NCI-H1048 (cell line): ENCODE data around the gene CEACAM16.
A peak's percentile ranks its signal among the peaks of the same experiment; 100 is the strongest.
"Not testable (repeated sequence)": the region's sequence is repeated elsewhere in the genome, so short reads cannot be mapped to it uniquely, and the experiment has no call there.

Source experiments
- DNase-seq: peaks from one replicate; lab custom pipeline; 2025; lab: John Stamatoyannopoulos, UW

The CEACAM16 gene, protein sequence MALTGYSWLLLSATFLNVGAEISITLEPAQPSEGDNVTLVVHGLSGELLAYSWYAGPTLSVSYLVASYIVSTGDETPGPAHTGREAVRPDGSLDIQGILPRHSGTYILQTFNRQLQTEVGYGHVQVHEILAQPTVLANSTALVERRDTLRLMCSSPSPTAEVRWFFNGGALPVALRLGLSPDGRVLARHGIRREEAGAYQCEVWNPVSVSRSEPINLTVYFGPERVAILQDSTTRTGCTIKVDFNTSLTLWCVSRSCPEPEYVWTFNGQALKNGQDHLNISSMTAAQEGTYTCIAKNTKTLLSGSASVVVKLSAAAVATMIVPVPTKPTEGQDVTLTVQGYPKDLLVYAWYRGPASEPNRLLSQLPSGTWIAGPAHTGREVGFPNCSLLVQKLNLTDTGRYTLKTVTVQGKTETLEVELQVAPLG

DNA sequence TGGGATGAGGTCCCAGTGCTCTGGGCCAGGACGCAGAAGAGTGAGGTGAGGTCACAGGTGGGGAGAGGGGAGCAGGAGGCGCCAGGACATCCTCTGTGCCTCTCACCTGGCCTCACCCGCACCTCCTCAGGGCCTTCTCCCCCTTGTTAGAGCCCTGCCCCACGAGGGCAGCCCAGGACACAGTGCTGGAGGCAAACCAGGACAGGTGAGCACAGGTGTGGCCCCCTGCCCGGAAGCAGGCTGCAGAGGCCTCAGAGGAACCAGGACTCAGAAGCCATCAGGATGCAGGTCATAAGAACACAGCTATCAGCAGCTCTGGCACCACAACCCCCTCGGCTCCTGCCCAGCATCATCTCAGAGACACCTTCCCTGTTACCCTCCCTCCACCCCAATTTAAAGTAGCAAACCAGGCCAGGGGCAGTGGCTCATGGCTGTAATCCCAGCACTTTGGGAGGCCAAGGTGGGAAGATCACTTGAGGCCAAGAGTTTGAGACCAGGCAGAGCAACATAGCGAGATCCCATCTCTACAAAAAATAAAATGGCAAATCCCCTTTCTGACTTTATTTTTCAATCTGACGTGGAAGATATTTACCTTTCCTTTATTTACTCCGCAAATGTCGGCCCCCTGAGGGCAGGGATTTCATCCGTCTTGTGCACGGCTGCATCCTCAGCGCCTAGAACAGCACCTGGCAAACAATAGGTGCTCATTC, at the start of gene CEACAM16:
Gene CEACAM16, plus strand, starts transcription at position 660 of the 710 bp plus-strand sequence. CDS start 2,306 bp downstream, outside the sequence.
- no peak for DNase-seq

DNA sequence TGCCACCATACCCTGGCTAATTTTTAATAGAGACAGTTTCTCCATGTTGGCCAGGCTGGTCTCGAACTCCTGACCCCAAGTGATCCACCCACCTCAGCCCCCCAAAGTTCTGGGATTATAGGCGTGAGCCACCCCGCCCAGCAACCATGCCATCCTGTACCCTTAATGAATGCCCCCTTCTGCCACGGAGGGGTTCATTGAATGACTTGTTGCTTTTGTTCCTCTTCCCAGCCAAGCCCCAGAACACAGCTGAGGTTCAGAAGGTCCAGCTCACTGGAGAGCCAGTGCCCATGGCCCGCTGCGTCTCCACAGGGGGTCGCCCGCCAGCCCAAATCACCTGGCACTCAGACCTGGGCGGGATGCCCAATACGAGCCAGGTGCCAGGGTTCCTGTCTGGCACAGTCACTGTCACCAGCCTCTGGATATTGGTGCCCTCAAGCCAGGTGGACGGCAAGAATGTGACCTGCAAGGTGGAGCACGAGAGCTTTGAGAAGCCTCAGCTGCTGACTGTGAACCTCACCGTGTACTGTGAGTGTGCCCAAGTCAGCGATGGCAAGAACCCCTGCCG, 49.3 kb upstream of the CEACAM16 start:
- no peak for DNase-seq

DNA sequence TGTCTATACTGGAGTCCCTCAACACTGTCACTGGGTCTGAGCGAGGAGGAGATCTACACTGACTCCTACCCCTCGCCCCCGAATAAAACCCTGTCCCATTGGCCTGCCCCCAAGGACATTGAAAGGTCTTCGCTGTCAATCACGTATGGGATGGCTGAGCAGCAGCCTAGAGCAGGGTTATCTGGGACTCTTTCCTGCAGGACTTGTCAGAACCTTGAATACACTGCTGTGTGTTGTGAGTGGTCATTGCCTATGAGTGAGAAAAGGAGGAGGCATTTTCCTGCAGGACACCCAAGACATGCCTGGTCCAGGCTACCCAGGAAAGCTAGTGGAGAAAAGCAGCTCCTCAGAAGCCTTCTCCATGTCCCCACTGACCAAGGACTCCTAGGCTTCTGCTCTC, 45.6 kb upstream of the CEACAM16 start:
- no peak for DNase-seq

DNA sequence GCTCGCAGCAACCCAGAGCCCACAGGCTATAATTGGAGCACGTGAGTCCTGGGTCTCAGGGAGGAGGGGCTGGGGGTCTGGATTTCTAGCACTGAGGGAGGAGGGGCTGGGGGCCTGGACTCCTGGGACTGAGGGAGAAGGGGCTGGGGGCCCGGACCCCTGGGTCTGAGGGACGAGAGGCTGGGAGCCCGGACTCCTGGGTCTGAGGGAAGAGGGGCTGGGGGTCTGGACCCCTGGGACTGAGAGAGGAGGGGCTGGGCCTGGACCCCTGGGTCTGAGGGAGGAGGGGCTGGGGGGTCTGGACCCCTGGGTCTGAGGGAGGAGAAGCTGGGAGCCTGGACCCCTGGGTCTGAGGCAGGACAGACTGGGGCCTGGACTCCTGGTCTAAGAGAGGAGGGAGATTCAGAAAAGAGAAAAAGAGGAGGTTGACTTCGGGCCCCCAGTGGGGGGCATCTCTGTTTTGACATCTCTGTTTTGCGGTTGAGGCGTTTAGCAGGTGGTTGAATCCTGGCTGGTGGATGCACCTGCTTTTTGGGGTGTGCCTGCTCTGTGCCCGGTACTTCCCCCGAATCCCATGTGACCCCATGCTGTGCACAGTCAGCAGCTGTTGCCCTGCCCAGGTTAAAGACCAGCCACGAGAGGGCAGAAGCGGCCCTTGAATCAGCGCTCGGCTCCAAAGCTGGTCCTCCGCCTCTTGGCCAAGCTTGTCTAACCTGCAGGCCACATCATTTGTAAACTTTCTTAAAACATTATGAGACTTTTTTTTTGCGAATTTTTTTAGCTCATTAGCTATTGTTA, 44.8 kb upstream of the CEACAM16 start:
- no peak for DNase-seq

DNA sequence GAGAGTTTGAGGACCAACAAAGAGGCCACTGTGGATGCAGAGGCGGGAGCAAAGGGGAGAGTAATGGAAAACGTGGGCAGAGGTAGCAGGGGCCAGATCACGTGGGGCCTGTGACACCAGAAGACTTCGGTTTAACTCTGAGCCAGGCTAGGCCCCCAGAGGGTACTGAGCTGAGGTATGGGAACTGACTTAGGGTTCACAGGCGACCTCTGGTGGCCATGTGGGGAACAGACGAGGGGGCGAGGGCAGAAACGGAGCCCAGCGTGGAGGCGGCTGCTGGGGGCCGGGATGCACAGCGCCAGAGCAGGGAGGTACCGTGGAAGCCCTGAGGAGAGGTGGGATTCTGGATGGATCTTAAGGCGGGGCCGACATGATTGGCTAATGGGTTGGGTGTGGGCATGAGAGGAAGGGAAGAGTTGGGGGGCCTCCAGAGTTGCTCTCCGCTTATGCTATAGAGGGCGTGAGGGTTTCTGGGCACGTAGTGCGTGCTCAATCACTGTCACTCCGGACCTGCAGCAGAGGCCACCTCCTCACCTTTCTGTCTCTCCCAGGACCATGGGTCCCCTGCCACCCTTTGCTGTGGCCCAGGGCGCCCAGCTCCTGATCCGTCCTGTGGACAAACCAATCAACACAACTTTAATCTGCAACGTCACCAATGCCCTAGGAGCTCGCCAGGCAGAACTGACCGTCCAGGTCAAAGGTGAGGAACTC, 41.6 kb upstream of the CEACAM16 start:
- peak; percentile 15 for DNase-seq

DNA sequence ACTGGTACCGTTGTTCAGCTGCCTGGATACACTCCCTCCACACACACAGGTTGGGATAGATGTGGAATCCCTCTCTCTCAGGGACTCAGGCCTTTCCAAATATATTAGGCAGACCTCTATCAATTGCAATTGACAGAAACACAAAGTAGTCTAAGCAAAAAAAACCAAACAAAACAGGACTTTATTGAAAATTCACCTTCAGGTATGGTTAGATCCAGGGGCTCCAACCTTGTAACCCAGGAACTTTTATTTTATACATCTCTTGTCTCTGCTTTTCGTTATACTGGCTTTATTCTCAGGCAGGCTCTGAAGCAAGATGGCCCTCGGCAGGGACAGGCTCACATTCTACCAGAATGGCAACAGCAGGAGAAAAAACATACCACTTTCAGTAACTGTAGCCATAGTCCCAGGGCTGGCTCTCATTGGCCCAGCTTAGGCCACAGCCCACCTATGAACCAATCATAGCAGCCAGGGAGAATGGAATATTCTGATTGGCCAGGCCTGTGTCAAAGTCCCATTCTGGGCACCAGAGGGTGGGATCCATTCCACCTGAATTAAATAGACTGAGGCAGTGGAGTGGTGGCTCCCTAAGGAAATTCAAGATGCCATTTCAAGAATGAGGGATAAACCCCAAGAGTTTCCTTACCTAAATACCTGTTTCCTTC, 40.8 kb upstream of the CEACAM16 start:
- no peak for DNase-seq

DNA sequence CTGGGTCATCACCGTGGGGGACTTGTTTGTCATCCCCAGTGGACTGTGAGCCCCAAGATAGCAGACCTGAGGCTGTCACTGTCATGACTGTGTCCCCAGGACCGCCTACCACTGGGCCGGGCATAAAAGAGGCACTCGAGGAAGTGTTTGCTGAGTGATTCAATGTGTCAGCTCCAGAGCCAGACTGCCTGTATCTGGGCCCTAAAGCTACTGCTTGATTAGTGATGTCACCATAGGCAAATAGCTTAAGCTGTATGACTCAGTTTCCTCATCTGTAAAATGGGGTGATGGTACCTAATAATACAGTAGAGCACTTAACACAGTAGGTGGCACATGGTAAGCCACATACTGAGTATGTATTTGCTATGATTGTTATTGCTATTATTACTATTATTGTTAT, 38.9 kb upstream of the CEACAM16 start:
- no peak for DNase-seq

DNA sequence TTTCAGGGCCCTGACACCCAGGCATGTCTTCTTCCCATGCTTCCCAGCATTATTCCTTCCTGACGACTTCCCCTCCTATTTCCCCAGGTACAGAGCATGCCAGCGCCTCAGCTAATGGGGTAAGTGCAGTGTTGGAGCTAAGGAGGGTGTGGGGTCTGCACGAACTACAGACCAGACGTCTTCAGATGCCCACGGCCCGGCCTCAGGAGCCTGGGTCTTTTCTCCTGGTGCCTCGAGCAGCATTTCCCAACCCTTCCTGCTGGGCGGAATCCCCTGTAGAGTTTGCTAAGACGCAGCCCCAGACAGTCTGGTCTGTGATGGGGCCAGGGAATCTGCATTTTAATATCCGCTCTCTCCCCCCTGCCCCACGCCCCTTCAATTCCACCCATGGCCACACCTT, 37.7 kb upstream of the CEACAM16 start:
- no peak for DNase-seq

DNA sequence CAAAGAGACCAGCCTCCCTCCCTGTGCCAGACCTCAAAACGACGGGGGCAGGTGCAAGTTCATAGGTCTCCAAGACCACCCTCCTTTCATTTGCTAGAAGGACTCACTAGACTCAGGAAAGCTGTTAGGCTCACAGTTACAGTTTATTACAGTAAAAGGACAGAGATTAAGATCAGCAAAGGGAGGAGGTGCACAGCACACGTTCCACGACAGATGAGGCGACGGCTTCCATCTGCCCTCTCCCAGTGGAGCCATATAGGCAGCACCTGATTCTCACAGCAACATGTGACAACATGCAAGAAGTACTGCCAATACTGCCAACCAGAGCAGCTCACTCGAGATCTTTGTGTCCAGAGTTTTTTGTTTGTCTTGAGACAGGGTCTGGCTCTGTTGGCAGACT, 37.0 kb upstream of the CEACAM16 start:
- no peak for DNase-seq

DNA sequence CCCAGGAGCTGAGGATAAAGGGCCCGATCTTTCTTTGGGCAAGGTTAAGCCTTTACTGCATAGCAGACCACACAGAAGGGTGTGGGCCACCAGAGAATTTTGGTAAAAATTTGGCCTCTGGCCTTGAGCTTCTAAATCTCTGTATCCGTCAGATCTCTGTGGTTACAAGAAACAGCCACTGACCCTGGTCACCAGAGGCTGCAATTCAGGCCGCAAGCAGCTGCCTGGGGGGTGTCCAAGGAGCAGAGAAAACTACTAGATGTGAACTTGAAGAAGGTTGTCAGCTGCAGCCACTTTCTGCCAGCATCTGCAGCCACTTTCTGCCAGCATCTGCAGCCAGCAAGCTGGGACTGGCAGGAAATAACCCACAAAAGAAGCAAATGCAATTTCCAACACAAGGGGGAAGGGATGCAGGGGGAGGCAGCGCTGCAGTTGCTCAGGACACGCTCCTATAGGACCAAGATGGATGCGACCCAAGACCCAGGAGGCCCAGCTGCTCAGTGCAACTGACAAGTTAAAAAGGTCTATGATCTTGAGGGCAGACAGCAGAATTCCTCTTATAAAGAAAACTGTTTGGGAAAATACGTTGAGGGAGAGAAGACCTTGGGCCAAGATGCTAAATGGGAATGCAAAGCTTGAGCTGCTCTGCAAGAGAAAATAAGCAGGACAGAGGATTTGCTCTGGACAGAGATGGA, 36.1 kb upstream of the CEACAM16 start:
- no peak for DNase-seq

DNA sequence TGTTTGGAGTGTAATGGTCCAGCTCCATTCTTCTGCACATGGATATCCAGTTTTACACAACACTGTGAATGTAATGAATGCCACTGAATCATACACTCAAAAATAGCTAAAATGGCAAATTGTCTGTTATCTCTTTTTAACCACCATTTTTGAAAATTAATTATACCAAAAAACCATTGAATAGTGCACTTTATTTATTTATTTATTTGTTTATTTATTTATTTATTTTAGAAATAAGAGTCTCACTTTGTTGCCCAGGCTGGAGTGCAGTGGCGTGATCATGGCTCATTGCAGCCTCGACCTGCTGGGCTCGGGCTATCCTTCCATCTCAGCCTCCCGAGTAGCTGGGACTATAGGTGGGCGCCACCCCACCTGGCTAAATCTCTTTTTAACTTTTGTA, 35.0 kb upstream of the CEACAM16 start:
- DNase-seq, result no peak

DNA sequence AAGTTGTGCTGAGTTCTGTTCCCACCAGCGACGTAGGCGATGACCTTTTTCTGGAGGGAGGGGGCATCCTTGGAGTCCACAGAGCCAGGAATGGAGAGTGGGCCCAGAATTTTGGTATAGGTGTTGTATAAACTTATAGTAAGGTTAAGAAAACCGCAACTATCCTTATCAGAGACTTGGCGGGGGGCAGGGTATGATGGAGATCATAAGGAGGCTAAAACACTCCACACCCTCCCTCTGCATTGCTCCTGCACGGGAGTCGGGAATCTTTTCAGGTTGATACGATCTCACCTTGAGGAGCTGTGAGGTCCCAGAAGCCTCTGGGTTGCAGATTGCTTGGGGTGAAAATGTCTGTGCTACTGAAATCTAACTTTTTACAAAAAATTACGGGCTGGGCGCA, 34.0 kb upstream of the CEACAM16 start:
- DNase-seq, result no peak

DNA sequence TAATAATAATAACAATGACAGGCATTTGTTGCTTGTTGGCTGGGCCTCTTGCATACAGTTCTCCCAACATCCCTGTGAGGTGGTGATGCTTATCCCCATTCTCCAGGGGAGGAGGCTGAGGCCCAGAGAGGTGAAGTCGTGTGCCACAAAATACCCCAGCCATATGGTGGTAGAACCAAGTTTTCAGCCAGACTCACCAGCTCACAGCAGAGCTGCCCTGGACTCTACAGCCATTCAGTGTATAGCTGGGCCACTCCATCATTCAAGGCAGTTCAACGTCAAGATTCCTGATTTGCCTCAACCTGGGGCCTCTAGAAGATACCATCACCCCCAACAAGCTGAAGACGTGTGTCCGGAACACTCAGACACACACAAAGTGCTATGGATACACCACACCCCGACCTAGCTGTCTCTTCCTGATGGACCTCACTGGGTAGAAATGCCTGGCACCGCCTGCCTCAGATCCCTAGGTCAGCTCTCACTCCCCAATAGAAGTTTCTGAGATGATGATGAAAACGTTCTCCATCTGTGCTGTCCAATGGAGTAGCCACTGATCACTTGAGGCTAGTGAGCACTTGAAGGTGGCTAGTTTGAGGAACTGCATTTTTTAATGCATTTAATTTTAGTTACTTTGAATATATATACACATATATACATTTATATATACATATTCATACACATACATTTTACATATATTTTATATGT, 31.9 kb upstream of the CEACAM16 start:
- no peak for DNase-seq

DNA sequence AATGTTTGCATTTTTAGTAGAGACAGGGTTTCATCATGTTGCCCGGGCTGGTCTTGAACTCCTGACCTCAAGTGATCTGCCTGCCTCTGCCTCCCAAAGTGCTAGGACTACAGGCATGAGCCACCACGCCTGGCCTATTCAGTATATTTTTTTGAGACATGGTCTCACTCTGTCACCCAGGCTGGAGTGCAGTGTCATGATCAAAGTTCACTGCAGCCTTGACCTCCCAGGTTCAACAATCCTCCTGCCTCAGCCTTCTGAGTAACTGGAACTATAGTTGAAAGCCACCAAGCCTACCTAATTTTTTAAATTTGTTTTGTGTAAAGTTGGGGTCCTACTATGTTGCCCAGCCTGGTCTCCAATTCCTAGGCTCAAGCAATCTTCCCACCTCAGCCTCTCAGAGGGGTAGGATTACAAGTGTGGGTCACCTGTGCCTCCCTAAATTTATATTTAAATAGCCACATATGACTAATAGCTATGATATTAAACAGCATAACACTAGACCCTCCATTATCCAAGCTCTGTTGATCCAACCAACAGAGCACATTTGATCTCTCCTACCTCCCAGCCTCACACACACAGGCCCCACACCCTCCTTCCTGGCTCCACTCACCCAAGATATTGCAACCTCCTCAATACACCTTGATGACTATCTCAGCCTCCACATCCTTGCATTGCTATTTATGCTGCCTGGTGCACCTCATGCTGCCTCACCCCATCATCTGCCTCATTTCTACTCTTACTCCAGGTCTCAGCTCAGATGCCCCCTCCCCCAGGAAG, 29.8 kb upstream of the CEACAM16 start:
- no peak for DNase-seq

DNA sequence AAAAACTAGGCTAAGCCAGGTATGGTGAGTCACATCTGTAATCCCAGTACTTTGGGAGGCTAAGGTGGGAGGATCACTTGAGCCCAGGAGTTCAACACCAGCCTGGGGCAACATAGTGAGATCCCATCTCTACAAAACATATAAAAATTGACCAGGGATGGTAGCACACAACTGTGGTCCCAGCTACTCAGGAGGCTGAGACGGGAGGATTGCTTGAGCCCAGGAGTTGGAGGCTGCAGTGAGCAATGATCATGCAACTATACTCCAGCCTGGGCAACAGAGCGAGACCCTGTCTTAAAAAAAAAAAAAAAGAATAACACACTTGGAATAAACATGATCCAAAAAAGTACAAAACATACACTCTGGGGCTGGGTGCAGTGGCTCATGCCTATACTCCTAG, 28.9 kb upstream of the CEACAM16 start:
- not testable (repeated sequence) for DNase-seq

DNA sequence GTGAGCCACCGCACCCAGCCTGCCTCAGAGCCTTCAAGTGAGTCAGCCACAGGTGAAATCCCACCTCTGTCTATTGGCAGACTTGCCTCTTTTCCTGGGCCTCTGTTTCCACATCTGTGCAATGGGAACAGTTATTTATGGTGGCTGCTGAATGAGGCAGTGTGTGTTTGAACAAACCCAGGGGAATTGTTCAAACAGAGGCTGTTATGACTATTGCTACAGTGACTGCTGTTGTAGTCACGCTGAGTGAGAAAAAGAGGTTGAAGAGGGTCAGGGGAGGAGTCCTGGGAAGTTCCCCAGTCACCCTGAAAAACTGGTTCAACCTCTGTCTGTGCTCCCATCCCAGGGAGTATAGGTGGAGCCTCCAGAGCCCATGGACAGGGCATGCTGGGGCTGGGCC, 27.6 kb upstream of the CEACAM16 start, which contains the start of gene CEACAM19:
Gene CEACAM19, plus strand, starts transcription at position 83 of the 400 bp plus-strand sequence. CDS start 450 bp downstream, outside the sequence.
- DNase-seq, result no peak

DNA sequence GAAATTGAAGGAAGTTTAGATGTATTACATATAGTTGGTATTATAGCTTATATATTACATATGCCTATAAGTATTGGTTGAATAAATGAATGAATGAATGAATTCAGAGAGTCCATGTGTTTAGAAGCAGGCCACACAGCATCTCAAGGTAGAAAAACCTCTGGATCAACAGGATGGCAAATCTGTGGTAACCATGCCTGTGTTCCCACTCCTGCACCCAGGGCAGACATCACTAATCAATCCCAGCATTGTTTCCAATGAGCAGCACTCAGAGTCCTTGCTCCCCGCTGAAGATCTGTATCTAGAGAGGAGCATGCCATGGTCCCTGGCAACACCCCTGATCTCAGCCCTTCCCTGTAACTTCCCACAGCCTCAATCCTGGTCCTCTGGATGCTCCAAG, 26.7 kb upstream of the CEACAM16 start:
- DNase-seq, result no peak

DNA sequence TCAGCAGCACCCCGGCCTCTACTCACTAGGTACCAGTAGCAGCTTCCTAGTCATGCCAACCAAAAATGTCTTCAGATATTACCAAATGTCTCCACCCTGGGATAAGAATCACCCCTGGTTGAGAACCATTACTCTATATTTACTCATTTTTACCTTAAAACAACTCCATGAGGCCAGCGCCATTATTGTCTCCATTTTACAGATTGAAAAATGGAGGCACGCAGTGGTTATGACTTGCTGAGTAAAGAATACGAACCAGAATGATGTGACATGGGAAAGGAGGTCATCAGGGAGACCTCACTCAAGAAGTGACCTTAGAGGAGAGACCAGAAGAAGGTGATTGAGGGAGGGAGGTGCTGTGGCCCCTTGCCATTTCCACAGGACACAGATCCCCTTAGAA, 25.4 kb upstream of the CEACAM16 start:
- DNase-seq, result no peak

DNA sequence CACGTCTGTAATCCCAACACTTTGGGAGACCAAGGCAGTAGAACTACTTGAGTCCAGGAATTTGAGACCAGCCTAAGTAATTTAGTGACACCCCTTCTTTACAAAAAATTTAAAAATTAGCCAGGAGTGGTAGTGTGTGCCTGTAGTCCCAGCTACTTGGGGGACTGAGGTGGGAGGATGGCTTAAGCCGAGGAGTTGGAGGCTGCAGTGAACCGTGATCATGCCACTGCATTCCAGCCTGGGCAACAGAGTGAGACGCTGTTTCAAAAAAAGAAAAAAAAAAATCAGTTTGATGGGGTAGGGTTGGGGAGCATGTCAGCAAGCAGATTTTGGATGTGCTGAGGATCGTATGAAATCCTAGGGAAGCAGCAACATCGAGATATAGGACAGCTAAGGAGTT, 23.4 kb upstream of the CEACAM16 start:
- DNase-seq, result no peak
